MCF 10A (cell line): ENCODE measurements around the gene CBX2. TPM values are rescaled to one million over a fixed set of nuclear protein-coding genes. Genes with fewer than 3 reads are reported as not detected.
A peak's percentile ranks its signal among the peaks of the same experiment; 100 is the strongest.

Source experiments
- BruUV-seq: library from RNA; stranded (reverse); fragments of 400-500 nt; replicated peaks from 2 replicates; lab custom pipeline; 2021; lab: Mats Ljungman, UMichigan
- CTCF ChIA-PET: fragments of 300-600 bp; sonication (Branson Sonifier 250); formaldehyde crosslinking; extraction: SDS; loops from one replicate; lab custom pipeline; 2021; ENCODE audit warnings: antibody characterized with exemption, inconsistent platforms; lab: Yijun Ruan, JAX
- POLR2A ChIA-PET: fragments of 300-600, 350-650 bp; sonication (Branson Sonifier 250); formaldehyde crosslinking; extraction: SDS; loops from one replicate; lab custom pipeline; 2020; ENCODE audit warnings: antibody characterized with exemption, inconsistent platforms; lab: Yijun Ruan, JAX
- DNase-seq: peaks from one replicate; pipeline ENCODE4 v3.0.0-alpha.2; 2018; ENCODE audit not compliant: unreplicated experiment
- H3K27ac Mint-ChIP-seq: one replicate; pipeline ENCODE4 v1.8.0; 2022; ENCODE audit warnings: mild to moderate bottlenecking, low read depth, mixed read lengths; ENCODE audit not compliant: unreplicated experiment
- H3K27me3 Mint-ChIP-seq: one replicate; pipeline ENCODE4 v1.8.0; 2022; ENCODE audit warnings: mixed read lengths; ENCODE audit not compliant: insufficient read depth, unreplicated experiment
- H3K36me3 Mint-ChIP-seq: one replicate; pipeline ENCODE4 v1.8.0; 2022; ENCODE audit warnings: mild to moderate bottlenecking, moderate library complexity, mixed read lengths; ENCODE audit not compliant: insufficient read depth, unreplicated experiment
- H3K4me1 Mint-ChIP-seq: one replicate; pipeline ENCODE4 v1.8.0; 2022; ENCODE audit warnings: mixed read lengths; ENCODE audit not compliant: insufficient read depth, unreplicated experiment
- H3K4me3 Mint-ChIP-seq: one replicate; pipeline ENCODE4 v1.8.0; 2022; ENCODE audit warnings: mild to moderate bottlenecking, moderate library complexity, mixed read lengths; ENCODE audit not compliant: unreplicated experiment
- H3K9me3 Mint-ChIP-seq: one replicate; pipeline ENCODE4 v1.8.0; 2022; ENCODE audit warnings: mixed read lengths; ENCODE audit not compliant: unreplicated experiment
- CTCF ChIP-seq: fragments of 200-600 bp; IDR thresholded peaks from one replicate; pipeline ENCODE4 v1.8.0; 2022; ENCODE audit warnings: antibody characterized with exemption, mild to moderate bottlenecking; ENCODE audit not compliant: unreplicated experiment
- intact Hi-C: fragments of 100-400 bp; cut with micrococcal nuclease; formaldehyde crosslinking; loops from 2 replicates; pipeline ENCODE4 v1.14.1; 2022
- total RNA-seq: library from RNA; stranded (reverse); gene quantifications from 2 replicates; pipeline ENCODE4 v1.2.3, GENCODE V29; 2022

CBX2 gene
- total RNA-seq, 1 experiment from 2014 or later: 3.9 TPM

- H3K9me3 Mint-ChIP-seq: no peaks in the 10 kb centered on the region
- no TSS peak for BruUV-seq
- peak overlapping the region; percentile 63 for H3K4me3 Mint-ChIP-seq
- no peak for TF ChIP-seq CTCF
- POLR2A ChIA-PET: interaction anchor here (0.7 to 4.1 kb wide), 16 partner anchors 9 to 819 kb away, joined by 3 to 24 read pairs (median 3); partner anchors contain the start of genes CBX2 and CBX4
- DNase-seq: peak; percentile 77
- peaks cover under 1% of the 10 kb centered on the region for H3K36me3 Mint-ChIP-seq
- CTCF ChIA-PET: interaction anchor here (0.6 to 1.8 kb wide), 10 partner anchors 10 to 906 kb away, joined by 3 to 7 read pairs (median 3); no protein-coding TSS in a partner anchor
- intact Hi-C loops: no loop called here
- H3K27ac Mint-ChIP-seq: peak overlapping the region; percentile 33
- H3K4me1 Mint-ChIP-seq: peaks cover 15% of the 10 kb centered on the region
- H3K27me3 Mint-ChIP-seq: peaks cover 49% of the 10 kb centered on the region
Observed at GRCh38 chr17:79801156-79802038, 23.4 kb downstream of the CBX2 start.

- intact Hi-C loops: no loop called here
- no TSS peak for BruUV-seq
- no peak for DNase-seq
- CTCF ChIA-PET: interaction anchor here (0.7 to 1.8 kb wide), 3 partner anchors 9 to 126 kb away, joined by 3 to 7 read pairs (median 6); no protein-coding TSS in a partner anchor
- Mint-ChIP-seq H3K4me3 (no peak overlapping the region), H3K4me1 (peaks cover 15% of the 10 kb centered on the region), H3K27me3 (peaks cover 57% of the 10 kb centered on the region), H3K9me3 (no peaks in the 10 kb centered on the region), H3K36me3 (no peaks in the 10 kb centered on the region), H3K27ac (no peak overlapping the region)
- no peak for TF ChIP-seq CTCF
- POLR2A ChIA-PET: interaction anchor here (1.2 to 4.1 kb wide), 5 partner anchors 8 to 233 kb away, joined by 3 to 24 read pairs (median 6); partner anchors contain the start of gene CBX2
Observed at GRCh38 chr17:79802039-79802735, 24.2 kb downstream of the CBX2 start.

GRCh38 chr17:79802736-79803420 lies 24.9 kb downstream of the CBX2 start:
- no TSS peak for BruUV-seq
- intact Hi-C loops: no loop called here
- DNase-seq: no peak
- TF ChIP-seq CTCF: no peak
- H3K4me3 Mint-ChIP-seq: no peak overlapping the region
- H3K9me3 Mint-ChIP-seq: no peaks in the 10 kb centered on the region
- no peak overlapping the region for H3K27ac Mint-ChIP-seq
- CTCF ChIA-PET: interaction anchor here (0.9 kb wide), 2 partner anchors 9 to 37 kb away, joined by 3 read pairs; partner anchors contain the start of gene CBX4
- H3K27me3 Mint-ChIP-seq: peaks cover 62% of the 10 kb centered on the region
- H3K36me3 Mint-ChIP-seq: no peaks in the 10 kb centered on the region
- peaks cover 15% of the 10 kb centered on the region for H3K4me1 Mint-ChIP-seq
- POLR2A ChIA-PET: interaction anchor here (2.6 to 4.1 kb wide), 2 partner anchors 34 to 190 kb away, joined by 10 to 24 read pairs; no protein-coding TSS in a partner anchor
